IMR-90 (cell line): ENCODE measurements around the gene TIGD4. TPM values are rescaled to one million over a fixed set of nuclear protein-coding genes. Genes with fewer than 3 reads are reported as not detected.

Source experiments
- ATAC-seq: fragments of 200-7000 bp; cut with Tn5 transposase; 2 replicates; pipeline ENCODE4 v1.9.1; 2020; ENCODE audit warnings: low read depth, mild to moderate bottlenecking, moderate library complexity
- BruUV-seq: library from RNA; stranded (reverse); fragments of 400-500 nt; replicated peaks from 2 replicates; lab custom pipeline; 2021; lab: Mats Ljungman, UMichigan
- CTCF ChIA-PET: fragments of 300-600 bp; formaldehyde crosslinking; extraction: SDS; loops from one replicate; lab custom pipeline; 2021; ENCODE audit warnings: antibody characterized with exemption; lab: Yijun Ruan, JAX
- POLR2A ChIA-PET: fragments of 300-600 bp; sonication (Branson Sonifier 250); formaldehyde crosslinking; loops from one replicate; lab custom pipeline; 2022; ENCODE audit warnings: antibody characterized with exemption; ENCODE audit not compliant: unreplicated experiment; lab: Charles Lee
- DNase-seq: peaks from one replicate; pipeline ENCODE4 v3.0.0; 2013
- H2AFZ ChIP-seq: replicated peaks from 2 replicates; pipeline ENCODE3; 2013; ENCODE audit warnings: low read length, mild to moderate bottlenecking; ENCODE audit not compliant: poor library complexity
- H2AK5ac ChIP-seq: 2 replicates; pipeline ENCODE4 v1.6.1; 2013; ENCODE audit warnings: low read depth, low read length, inconsistent platforms
- H2AK9ac ChIP-seq: replicated peaks from 2 replicates; pipeline ENCODE3; 2013; ENCODE audit warnings: mild to moderate bottlenecking, low read depth, low read length, moderate library complexity; ENCODE audit not compliant: poor library complexity
- H2BK120ac ChIP-seq: 2 replicates; pipeline ENCODE4 v1.6.1; 2013; ENCODE audit warnings: low read depth, low read length, inconsistent platforms
- H2BK15ac ChIP-seq: 3 replicates; pipeline ENCODE4 v1.6.1; 2013; ENCODE audit warnings: low read depth, low read length, inconsistent platforms
- H2BK20ac ChIP-seq: 2 replicates; pipeline ENCODE4 v1.6.1; 2013; ENCODE audit warnings: low read depth, mild to moderate bottlenecking, inconsistent platforms, low read length, moderate library complexity
- H2BK5ac ChIP-seq: 2 replicates; pipeline ENCODE4 v1.6.1; 2013; ENCODE audit warnings: mild to moderate bottlenecking, low read depth, low read length, inconsistent platforms; ENCODE audit not compliant: poor library complexity, severe bottlenecking
- H3K14ac ChIP-seq: replicated peaks from 2 replicates; pipeline ENCODE4 v1.6.1; 2013; ENCODE audit warnings: low read depth, low read length, inconsistent platforms
- H3K18ac ChIP-seq: 2 replicates; pipeline ENCODE4 v1.6.1; 2013; ENCODE audit warnings: low read depth, low read length, control low read depth
- H3K23ac ChIP-seq: 2 replicates; pipeline ENCODE4 v1.6.1; 2013; ENCODE audit warnings: low read depth, low read length, inconsistent platforms
- H3K27ac ChIP-seq: 2 replicates; pipeline ENCODE4 v1.5.1; 2013; ENCODE audit warnings: mild to moderate bottlenecking, control low read depth, low read length; ENCODE audit not compliant: insufficient read depth
- H3K27me3 ChIP-seq: 2 replicates; pipeline ENCODE4 v1.6.1; 2013; ENCODE audit warnings: low read length; ENCODE audit not compliant: control insufficient read depth, insufficient read depth
- H3K36me3 ChIP-seq: 2 replicates; pipeline ENCODE4 v1.6.1; 2013; ENCODE audit warnings: low read length, mixed read lengths; ENCODE audit not compliant: control insufficient read depth, insufficient read depth
- H3K4ac ChIP-seq: 2 replicates; pipeline ENCODE4 v1.6.1; 2013; ENCODE audit warnings: low read depth, low read length, inconsistent platforms
- H3K4me1 ChIP-seq: 2 replicates; pipeline ENCODE4 v1.6.1; 2013; ENCODE audit warnings: low read length, mixed read lengths; ENCODE audit not compliant: control insufficient read depth, insufficient read depth
- H3K4me2 ChIP-seq: 2 replicates; pipeline ENCODE4 v1.6.1; 2013; ENCODE audit warnings: low read depth, mild to moderate bottlenecking, control low read depth, low read length, moderate library complexity
- H3K4me3 ChIP-seq: 2 replicates; pipeline ENCODE4 v1.5.1; 2013; ENCODE audit warnings: low read depth, mild to moderate bottlenecking, control low read depth, low read length, moderate library complexity; ENCODE audit not compliant: insufficient read depth
- H3K56ac ChIP-seq: 2 replicates; pipeline ENCODE4 v1.6.1; 2013; ENCODE audit warnings: low read length, inconsistent platforms; ENCODE audit not compliant: insufficient read depth; ENCODE audit errors: extremely low read depth
- H3K79me1 ChIP-seq, 2 experiments: 2 replicates each; pipeline ENCODE4 v1.6.1; 2013; ENCODE audit warnings: low read length in 2 of 2, inconsistent platforms in 1 of 2, low read depth in 1 of 2
- H3K9ac ChIP-seq: 2 replicates; pipeline ENCODE4 v1.6.1; 2013; ENCODE audit warnings: low read depth, low read length, control low read depth
- H3K9me1 ChIP-seq: 2 replicates; pipeline ENCODE4 v1.6.1; 2013; ENCODE audit warnings: low read length, inconsistent platforms; ENCODE audit not compliant: insufficient read depth
- H3K9me3 ChIP-seq: 2 replicates; pipeline ENCODE4 v1.6.1; 2013; ENCODE audit warnings: low read length; ENCODE audit not compliant: control insufficient read depth, insufficient read depth
- H4K20me1 ChIP-seq: 2 replicates; pipeline ENCODE4 v1.6.1; 2013; ENCODE audit warnings: low read length, inconsistent platforms; ENCODE audit not compliant: insufficient read depth
- H4K5ac ChIP-seq: 2 replicates; pipeline ENCODE4 v1.6.1; 2013; ENCODE audit warnings: mild to moderate bottlenecking, low read depth, low read length, control low read depth
- H4K8ac ChIP-seq, 2 experiments: 2 replicates each; pipeline ENCODE4 v1.6.1; 2013; ENCODE audit warnings: low read depth in 2 of 2, low read length in 2 of 2, control low read depth in 1 of 2, inconsistent platforms in 1 of 2
- H4K91ac ChIP-seq: 2 replicates; pipeline ENCODE4 v1.6.1; 2013; ENCODE audit warnings: low read depth, low read length, inconsistent platforms; ENCODE audit not compliant: insufficient read depth
- BHLHE40 ChIP-seq: fragments of 150-350 bp; IDR thresholded peaks from 2 replicates; pipeline ENCODE4 v1.6.1; 2016; ENCODE audit warnings: mild to moderate bottlenecking, low read depth, low read length
- CEBPB ChIP-seq: IDR thresholded peaks from 2 replicates; pipeline ENCODE4 v1.6.1; 2012; ENCODE audit warnings: low read depth, low read length, improper control_type of control experiment
- CHD1 ChIP-seq: IDR thresholded peaks from 2 replicates; pipeline ENCODE4 v1.6.1; 2012; ENCODE audit warnings: low read depth, low read length, improper control_type of control experiment
- FOS ChIP-seq: fragments of 150-350 bp; IDR thresholded peaks from 2 replicates; pipeline ENCODE4 v1.6.1; 2016; ENCODE audit warnings: low read depth, low read length
- MAFK ChIP-seq: IDR thresholded peaks from 2 replicates; pipeline ENCODE4 v1.6.1; 2012; ENCODE audit warnings: low read depth, low read length, improper control_type of control experiment
- MAZ ChIP-seq: IDR thresholded peaks from 2 replicates; pipeline ENCODE4 v1.6.1; 2012; ENCODE audit warnings: low read depth, mild to moderate bottlenecking, low read length, improper control_type of control experiment, moderate library complexity, borderline replicate concordance
- MXI1 ChIP-seq: IDR thresholded peaks from 2 replicates; pipeline ENCODE4 v1.6.1; 2012; ENCODE audit warnings: low read depth, mild to moderate bottlenecking, low read length, moderate library complexity, borderline replicate concordance
- NFE2L2 ChIP-seq: fragments of 150-350 bp; IDR thresholded peaks from 2 replicates; pipeline ENCODE4 v1.6.1; 2016; ENCODE audit warnings: low read depth, mild to moderate bottlenecking, low read length
- POLR2A ChIP-seq: IDR thresholded peaks from 2 replicates; pipeline ENCODE4 v1.6.1; 2012; ENCODE audit warnings: mild to moderate bottlenecking, low read depth, low read length
- RAD21 ChIP-seq: IDR thresholded peaks from 2 replicates; pipeline ENCODE4 v1.6.1; 2012; ENCODE audit warnings: low read length, improper control_type of control experiment
- RCOR1 ChIP-seq: IDR thresholded peaks from 2 replicates; pipeline ENCODE4 v1.6.1; 2012; ENCODE audit warnings: mild to moderate bottlenecking, low read length, improper control_type of control experiment; ENCODE audit not compliant: insufficient replicate concordance
- RFX5 ChIP-seq: IDR thresholded peaks from 2 replicates; pipeline ENCODE4 v1.8.0; 2012; ENCODE audit warnings: low read depth, mild to moderate bottlenecking, low read length, moderate library complexity
- SMC3 ChIP-seq: fragments of 150-350 bp; IDR thresholded peaks from 2 replicates; pipeline ENCODE4 v1.6.1; 2016; ENCODE audit warnings: low read depth, mild to moderate bottlenecking, antibody characterized with exemption, low read length, moderate library complexity
- WGBS, 2 experiments: methylation state at CpG; one replicate each; pipeline versions ENCODE4 v1.1.5 to v1.1.7; 2013; ENCODE audit warnings: missing lambda C conversion rate in 2 of 2; ENCODE audit not compliant: insufficient read length in 1 of 2; ENCODE audit errors: extremely low coverage in 2 of 2; 5-methylcytosine and 5-hydroxymethylcytosine counted together
- dilution Hi-C: fragments of 300-500 bp; cut with HindIII; formaldehyde crosslinking; loops from one replicate; pipeline ENCODE4 v1.14.3; 2018; ENCODE audit warnings: low sequenced_read_pairs; ENCODE audit not compliant: unreplicated experiment
- in situ Hi-C: fragments of 300-500 bp; cut with MboI; formaldehyde crosslinking; loops from 3 replicates; pipeline ENCODE4 v1.14.3; 2019; ENCODE audit warnings: low sequenced_read_pairs, inconsistent platforms, mixed read lengths
- intact Hi-C: fragments of 100-400 bp; cut with micrococcal nuclease; formaldehyde crosslinking; loops from 2 replicates; pipeline ENCODE4 v1.10.0; 2022
- polyA plus RNA-seq, 3 experiments: library from polyadenylated mRNA; depleted of rRNA; stranded (reverse); fragments of >200 nt; gene quantifications; 2 replicates each; pipeline ENCODE4 v1.2.3, GENCODE V29; 2012; ENCODE audit warnings: low replicate concordance in 1 of 3
- total RNA-seq: library from RNA; depleted of rRNA; stranded (reverse); fragments of >200 nt; gene quantifications from 2 replicates; pipeline ENCODE4 v1.2.3, GENCODE V29; 2012
- TF ChIP-seq, protein P1 (sequence below): conservative IDR thresholded peaks from 2 replicates; pipeline ENCODE4 v1.5.1; 2012; ENCODE audit warnings: mild to moderate bottlenecking, low read depth, low read length, improper control_type of control experiment
- TF ChIP-seq, protein P2 (sequence below): fragments of 150-350 bp; IDR thresholded peaks from 2 replicates; pipeline ENCODE4 v1.6.1; 2017; ENCODE audit warnings: mild to moderate bottlenecking, antibody characterized with exemption, low read length, low read depth
- TF ChIP-seq, protein P3 (sequence below): fragments of 150-350 bp; IDR thresholded peaks from 2 replicates; pipeline ENCODE4 v1.6.1; 2016; ENCODE audit warnings: low read depth, mild to moderate bottlenecking, low read length, moderate library complexity, borderline replicate concordance

Gene TIGD4
- total and polyA plus RNA-seq, 2 of the 4 experiments (the other 2 are of a cell fraction): 0.03 TPM; not detected in 1

DNA sequence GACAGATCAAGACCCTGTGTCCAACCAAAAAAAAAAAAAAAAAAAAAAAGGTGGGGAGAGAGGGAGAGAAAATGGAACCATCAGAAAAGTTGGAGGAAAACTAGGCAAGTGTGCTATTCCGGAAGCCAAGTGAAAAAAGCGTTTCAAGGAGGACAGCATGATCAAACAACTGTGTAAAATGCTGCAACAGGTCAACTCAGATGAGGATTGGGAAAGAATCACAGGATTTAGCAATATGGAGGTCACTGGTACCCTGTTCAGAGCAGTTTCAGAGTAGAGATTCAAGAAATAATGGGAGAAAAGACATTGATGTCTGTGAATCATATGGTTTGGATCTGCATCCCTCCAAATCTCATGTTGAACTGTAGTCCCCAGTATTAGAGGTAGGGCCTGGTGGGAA, 47.5 kb downstream of the TIGD4 start:
- Histone ChIP-seq H3K4me2 (no peak overlapping the region), H3K27ac (no peak overlapping the region), H3K36me3 (no peaks in the 10 kb centered on the region), H4K8ac (no peak overlapping the region), H3K9ac (no peak overlapping the region), H2AK5ac (no peak overlapping the region), H3K14ac (no peak overlapping the region), H2BK120ac (no peak overlapping the region), H3K9me1 (no peaks in the 10 kb centered on the region), H2AK9ac (no peak overlapping the region), H3K18ac (no peak overlapping the region), H3K4me1 (no peaks in the 10 kb centered on the region), H3K23ac (no peak overlapping the region), H3K56ac (no peak overlapping the region), H4K5ac (no peak overlapping the region), H2BK20ac (no peak overlapping the region), H3K4me3 (no peak overlapping the region), H2BK5ac (no peak overlapping the region), H3K4ac (no peak overlapping the region), H2AFZ (no peak overlapping the region), H4K20me1 (no peaks in the 10 kb centered on the region), H2BK15ac (no peak overlapping the region), H3K79me1 (no peaks in the 10 kb centered on the region), H3K27me3 (peaks cover 18% of the 10 kb centered on the region), H3K9me3 (no peaks in the 10 kb centered on the region), H4K91ac (no peak overlapping the region)
- dilution Hi-C loops: no loop called here
- intact Hi-C loops: no loop called here
- BruUV-seq: no TSS peak
- CTCF ChIA-PET: no interaction called here
- in situ Hi-C loops: loop anchor here (10.0 kb wide), 1 partner anchor 227 kb away; no protein-coding TSS in a partner anchor
- no peak for DNase-seq
- 93% methylated on average over 2 of the region's 2 CpGs; no CpG with 5 or more reads in 1 of the 2 experiments for WGBS, 2 experiments
- no peak for ATAC-seq
- TF ChIP-seq RAD21 (no peak), NFE2L2 (no peak), MXI1 (no peak), RFX5 (no peak), MAFK (no peak), RCOR1 (no peak), SMC3 (no peak), CHD1 (no peak), CEBPB (no peak), FOS (no peak), POLR2A (no peak), BHLHE40 (no peak), MAZ (no peak)
- TF ChIP-seq, protein P1, sequence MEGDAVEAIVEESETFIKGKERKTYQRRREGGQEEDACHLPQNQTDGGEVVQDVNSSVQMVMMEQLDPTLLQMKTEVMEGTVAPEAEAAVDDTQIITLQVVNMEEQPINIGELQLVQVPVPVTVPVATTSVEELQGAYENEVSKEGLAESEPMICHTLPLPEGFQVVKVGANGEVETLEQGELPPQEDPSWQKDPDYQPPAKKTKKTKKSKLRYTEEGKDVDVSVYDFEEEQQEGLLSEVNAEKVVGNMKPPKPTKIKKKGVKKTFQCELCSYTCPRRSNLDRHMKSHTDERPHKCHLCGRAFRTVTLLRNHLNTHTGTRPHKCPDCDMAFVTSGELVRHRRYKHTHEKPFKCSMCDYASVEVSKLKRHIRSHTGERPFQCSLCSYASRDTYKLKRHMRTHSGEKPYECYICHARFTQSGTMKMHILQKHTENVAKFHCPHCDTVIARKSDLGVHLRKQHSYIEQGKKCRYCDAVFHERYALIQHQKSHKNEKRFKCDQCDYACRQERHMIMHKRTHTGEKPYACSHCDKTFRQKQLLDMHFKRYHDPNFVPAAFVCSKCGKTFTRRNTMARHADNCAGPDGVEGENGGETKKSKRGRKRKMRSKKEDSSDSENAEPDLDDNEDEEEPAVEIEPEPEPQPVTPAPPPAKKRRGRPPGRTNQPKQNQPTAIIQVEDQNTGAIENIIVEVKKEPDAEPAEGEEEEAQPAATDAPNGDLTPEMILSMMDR: no peak
- TF ChIP-seq, protein P2, sequence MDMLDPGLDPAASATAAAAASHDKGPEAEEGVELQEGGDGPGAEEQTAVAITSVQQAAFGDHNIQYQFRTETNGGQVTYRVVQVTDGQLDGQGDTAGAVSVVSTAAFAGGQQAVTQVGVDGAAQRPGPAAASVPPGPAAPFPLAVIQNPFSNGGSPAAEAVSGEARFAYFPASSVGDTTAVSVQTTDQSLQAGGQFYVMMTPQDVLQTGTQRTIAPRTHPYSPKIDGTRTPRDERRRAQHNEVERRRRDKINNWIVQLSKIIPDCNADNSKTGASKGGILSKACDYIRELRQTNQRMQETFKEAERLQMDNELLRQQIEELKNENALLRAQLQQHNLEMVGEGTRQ: no peak
- TF ChIP-seq, protein P3, sequence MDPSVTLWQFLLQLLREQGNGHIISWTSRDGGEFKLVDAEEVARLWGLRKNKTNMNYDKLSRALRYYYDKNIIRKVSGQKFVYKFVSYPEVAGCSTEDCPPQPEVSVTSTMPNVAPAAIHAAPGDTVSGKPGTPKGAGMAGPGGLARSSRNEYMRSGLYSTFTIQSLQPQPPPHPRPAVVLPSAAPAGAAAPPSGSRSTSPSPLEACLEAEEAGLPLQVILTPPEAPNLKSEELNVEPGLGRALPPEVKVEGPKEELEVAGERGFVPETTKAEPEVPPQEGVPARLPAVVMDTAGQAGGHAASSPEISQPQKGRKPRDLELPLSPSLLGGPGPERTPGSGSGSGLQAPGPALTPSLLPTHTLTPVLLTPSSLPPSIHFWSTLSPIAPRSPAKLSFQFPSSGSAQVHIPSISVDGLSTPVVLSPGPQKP: no peak
- POLR2A ChIA-PET: no interaction called here
